H9 (cell line): Measurements from ENCODE around the gene RNF208. TPM values are rescaled to one million over a fixed set of nuclear protein-coding genes. Genes with fewer than 3 reads are reported as not detected.

Experiments used
- DNase-seq: peaks from one replicate; pipeline ENCODE4 v3.0.0-alpha.2; 2017
- H2AFZ ChIP-seq: one replicate; pipeline ENCODE4 v1.6.1; 2013; ENCODE audit warnings: mild to moderate bottlenecking, low read length, control low read depth, moderate library complexity
- H2AK5ac ChIP-seq: 2 replicates; pipeline ENCODE4 v1.6.1; 2013; ENCODE audit warnings: low read length, control low read depth, mixed read lengths; ENCODE audit not compliant: insufficient read length
- H2BK120ac ChIP-seq: one replicate; pipeline ENCODE4 v1.6.1; 2013; ENCODE audit warnings: low read depth, mild to moderate bottlenecking, low read length, control low read depth, inconsistent platforms; ENCODE audit not compliant: poor library complexity, severe bottlenecking
- H2BK12ac ChIP-seq: 2 replicates; pipeline ENCODE4 v1.6.1; 2013; ENCODE audit warnings: low read length, control low read depth, mixed read lengths, low read depth; ENCODE audit not compliant: insufficient read length
- H2BK15ac ChIP-seq: 2 replicates; pipeline ENCODE4 v1.6.1; 2013; ENCODE audit warnings: low read depth, low read length, control low read depth
- H2BK20ac ChIP-seq: one replicate; pipeline ENCODE4 v1.6.1; 2013; ENCODE audit warnings: low read depth, mild to moderate bottlenecking, low read length, control low read depth, inconsistent platforms; ENCODE audit not compliant: poor library complexity, severe bottlenecking
- H2BK5ac ChIP-seq: 2 replicates; pipeline ENCODE4 v1.6.1; 2013; ENCODE audit warnings: low read length, control low read depth, mixed read lengths; ENCODE audit not compliant: insufficient read length
- H3K14ac ChIP-seq: 2 replicates; pipeline ENCODE4 v1.6.1; 2013; ENCODE audit warnings: low read length, control low read depth; ENCODE audit not compliant: insufficient read depth
- H3K18ac ChIP-seq: 2 replicates; pipeline ENCODE4 v1.6.1; 2013; ENCODE audit warnings: low read depth, mild to moderate bottlenecking, mixed read lengths, low read length, control low read depth; ENCODE audit not compliant: insufficient read length
- H3K23ac ChIP-seq: 2 replicates; pipeline ENCODE4 v1.6.1; 2013; ENCODE audit warnings: low read length, control low read depth, mixed read lengths, low read depth; ENCODE audit not compliant: insufficient read length
- H3K23me2 ChIP-seq: 2 replicates; pipeline ENCODE4 v1.6.1; 2013; ENCODE audit warnings: low read depth, mild to moderate bottlenecking, mixed read lengths, low read length, control low read depth; ENCODE audit not compliant: insufficient read length, poor library complexity, severe bottlenecking
- H3K27ac ChIP-seq: 2 replicates; pipeline ENCODE4 v1.5.1; 2013; ENCODE audit warnings: low read length, control low read depth, mixed read lengths, low read depth; ENCODE audit not compliant: insufficient read length
- H3K27me3 ChIP-seq: 2 replicates; pipeline ENCODE4 v1.6.1; 2013; ENCODE audit warnings: low read length, control low read depth, inconsistent platforms; ENCODE audit not compliant: insufficient read depth
- H3K4ac ChIP-seq: 2 replicates; pipeline ENCODE4 v1.6.1; 2013; ENCODE audit warnings: low read depth, mild to moderate bottlenecking, control low read depth, inconsistent platforms, low read length, moderate library complexity
- H3K4me1 ChIP-seq: 2 replicates; pipeline ENCODE4 v1.6.1; 2013; ENCODE audit warnings: low read length, control low read depth, inconsistent platforms; ENCODE audit not compliant: insufficient read depth
- H3K4me2 ChIP-seq: 2 replicates; pipeline ENCODE4 v1.6.1; 2013; ENCODE audit warnings: low read length, control low read depth, mixed read lengths; ENCODE audit not compliant: insufficient read length, insufficient read depth
- H3K56ac ChIP-seq: 2 replicates; pipeline ENCODE4 v1.6.1; 2013; ENCODE audit warnings: low read depth, mild to moderate bottlenecking, mixed read lengths, low read length, control low read depth; ENCODE audit not compliant: insufficient read length
- H3K79me1 ChIP-seq: 2 replicates; pipeline ENCODE4 v1.6.1; 2013; ENCODE audit warnings: low read depth, mild to moderate bottlenecking, moderate library complexity, low read length, control low read depth, inconsistent platforms; ENCODE audit not compliant: insufficient read depth, poor library complexity, severe bottlenecking
- H3K79me2 ChIP-seq: 2 replicates; pipeline ENCODE4 v1.6.1; 2013; ENCODE audit warnings: low read length, control low read depth, inconsistent platforms; ENCODE audit not compliant: insufficient read depth
- H3K9ac ChIP-seq: 2 replicates; pipeline ENCODE4 v1.6.1; 2013; ENCODE audit warnings: low read length, control low read depth, mixed read lengths; ENCODE audit not compliant: insufficient read length; ENCODE audit errors: extremely low read depth
- H3K9me3 ChIP-seq: one replicate; pipeline ENCODE4 v1.6.1; 2013; ENCODE audit warnings: low read depth, low read length, inconsistent platforms; ENCODE audit not compliant: control insufficient read depth
- H3T11ph ChIP-seq: one replicate; pipeline ENCODE4 v1.6.1; 2013; ENCODE audit warnings: mild to moderate bottlenecking, low read length, control low read depth, inconsistent platforms
- H4K20me1 ChIP-seq: one replicate; pipeline ENCODE4 v1.6.1; 2013; ENCODE audit not compliant: control insufficient read depth, insufficient read length, insufficient read depth
- H4K5ac ChIP-seq: 2 replicates; pipeline ENCODE4 v1.6.1; 2013; ENCODE audit warnings: low read depth, mild to moderate bottlenecking, mixed read lengths, low read length, control low read depth; ENCODE audit not compliant: insufficient read length
- H4K8ac ChIP-seq: replicated peaks from 2 replicates; pipeline ENCODE4 v1.6.1; 2013; ENCODE audit warnings: low read length, control low read depth, mixed read lengths, low read depth; ENCODE audit not compliant: insufficient read length
- H4K91ac ChIP-seq: 2 replicates; pipeline ENCODE4 v1.6.1; 2013; ENCODE audit warnings: low read depth, mild to moderate bottlenecking, moderate library complexity, mixed read lengths, low read length, control low read depth; ENCODE audit not compliant: insufficient read length
- H3K27ac Mint-ChIP-seq, 3 experiments: 2 replicates in 2 of 3; 3 replicates in 1 of 3; pipeline ENCODE4 v1.8.0; 2020 to 2021; ENCODE audit warnings: mixed read lengths in 3 of 3, mild to moderate bottlenecking in 1 of 3, moderate library complexity in 1 of 3
- H3K27me3 Mint-ChIP-seq: 2 replicates; pipeline ENCODE4 v1.8.0; 2021; ENCODE audit warnings: low read depth, mild to moderate bottlenecking, moderate library complexity, mixed read lengths
- H3K36me3 Mint-ChIP-seq, 3 experiments: 2 replicates in 2 of 3; 3 replicates in 1 of 3; pipeline ENCODE4 v1.8.0; 2020 to 2021; ENCODE audit warnings: low read depth in 3 of 3, mixed read lengths in 3 of 3; ENCODE audit not compliant: insufficient read depth in 1 of 3
- H3K4me1 Mint-ChIP-seq, 2 experiments: 2 replicates each; pipeline ENCODE4 v1.8.0; 2020; ENCODE audit warnings: mixed read lengths in 2 of 2
- H3K4me3 Mint-ChIP-seq, 2 experiments: 2 replicates in 1 of 2; 3 replicates in 1 of 2; pipeline ENCODE4 v1.8.0; 2020 to 2021; ENCODE audit warnings: mild to moderate bottlenecking in 2 of 2, mixed read lengths in 2 of 2, moderate library complexity in 1 of 2
- H3K9me3 Mint-ChIP-seq, 2 experiments: 2 replicates in 1 of 2; 3 replicates in 1 of 2; pipeline ENCODE4 v1.8.0; 2020; ENCODE audit warnings: mild to moderate bottlenecking in 2 of 2, mixed read lengths in 2 of 2, moderate library complexity in 1 of 2
- CTCF ChIP-seq: fragments of 200-600 bp; sonication (generic); conservative IDR thresholded peaks from 3 replicates; pipeline ENCODE4 v1.8.0; 2021; ENCODE audit warnings: antibody characterized with exemption, mild to moderate bottlenecking
- WGBS: extraction: QIAGEN DNeasy Blood & Tissue Kit; methylation state at CpG from one replicate; pipeline ENCODE4 v1.1.7; 2013; ENCODE audit warnings: missing lambda C conversion rate, low lambda C conversion rate, mixed read lengths; ENCODE audit not compliant: insufficient read length; ENCODE audit errors: extremely low coverage; 5-methylcytosine and 5-hydroxymethylcytosine counted together
- total RNA-seq: library from RNA; stranded (reverse); gene quantifications from 2 replicates; pipeline ENCODE4 v1.2.1, GENCODE V29; 2021

Gene RNF208
- total RNA-seq, 1 experiment from 2014 or later: 7.7 TPM

GRCh38 chr9:137187386-137187785 lies 34.7 kb downstream of the RNF208 start:
- H3K9ac ChIP-seq: no peak overlapping the region
- no peak overlapping the region for H2BK15ac ChIP-seq
- Mint-ChIP-seq H3K9me3 (no peaks in the 10 kb centered on the region), H3K4me3 (peak overlapping the region; percentile 90 to 97), H3K4me1 (peaks cover 17 to 22% of the 10 kb centered on the region in 2 experiments), H3K36me3 (peaks cover 7 to 59% (median 49%) of the 10 kb centered on the region in 3 experiments; a peak in 6 of 7 replicates), H3K27me3 (no peaks in the 10 kb centered on the region), H3K27ac (peak overlapping the region in 1 of 3 experiments; percentile 88; a peak in 2 of 7 replicates)
- H3T11ph ChIP-seq: no peak overlapping the region
- DNase-seq: no peak
- no CpG with 5 or more reads among the region's 15 CpGs for WGBS
- H2BK5ac ChIP-seq: no peak overlapping the region
- TF ChIP-seq CTCF: no peak
- H3K56ac ChIP-seq: no peak overlapping the region
- no peak overlapping the region for H4K5ac ChIP-seq
- no peak overlapping the region for H4K91ac ChIP-seq
- no peak overlapping the region for H4K8ac ChIP-seq
- H3K79me1 ChIP-seq: peaks cover 6% of the 10 kb centered on the region
- no peak overlapping the region for H3K4ac ChIP-seq
- no peak overlapping the region for H2AK5ac ChIP-seq
- H3K9me3 ChIP-seq: no peaks in the 10 kb centered on the region
- H3K18ac ChIP-seq: no peak overlapping the region
- H2BK20ac ChIP-seq: no peak overlapping the region
- peaks cover 2% of the 10 kb centered on the region for H4K20me1 ChIP-seq
- no peak overlapping the region for H3K23ac ChIP-seq
- H3K14ac ChIP-seq: no peak overlapping the region
- no peak overlapping the region for H2BK12ac ChIP-seq
- no peak overlapping the region for H2AFZ ChIP-seq
- H3K23me2 ChIP-seq: peaks cover 13% of the 10 kb centered on the region
- no peaks in the 10 kb centered on the region for H3K27me3 ChIP-seq
- H3K4me1 ChIP-seq: peaks cover 5% of the 10 kb centered on the region; the same call in 1 of the 2 replicates
- H2BK120ac ChIP-seq: no peak overlapping the region
- H3K4me2 ChIP-seq: peak overlapping the region; percentile 82
- peaks cover 10% of the 10 kb centered on the region; the same call in 1 of the 2 replicates for H3K79me2 ChIP-seq
- H3K27ac ChIP-seq: no peak overlapping the region
